HK-2 (cell line): ENCODE data around the gene RNF215.

Source experiments
- DNase-seq: peaks from one replicate; pipeline ENCODE4 v3.0.0-alpha.2; 2018; ENCODE audit not compliant: unreplicated experiment

The RNF215 gene

GRCh38 chr22:30386960-30387827, at the start of gene RNF215:
TSS of gene RNF215 (minus strand) at chr22:30387411. CDS start at chr22:30387313, 98 bp downstream.
- peak; percentile 79 for DNase-seq

DNA sequence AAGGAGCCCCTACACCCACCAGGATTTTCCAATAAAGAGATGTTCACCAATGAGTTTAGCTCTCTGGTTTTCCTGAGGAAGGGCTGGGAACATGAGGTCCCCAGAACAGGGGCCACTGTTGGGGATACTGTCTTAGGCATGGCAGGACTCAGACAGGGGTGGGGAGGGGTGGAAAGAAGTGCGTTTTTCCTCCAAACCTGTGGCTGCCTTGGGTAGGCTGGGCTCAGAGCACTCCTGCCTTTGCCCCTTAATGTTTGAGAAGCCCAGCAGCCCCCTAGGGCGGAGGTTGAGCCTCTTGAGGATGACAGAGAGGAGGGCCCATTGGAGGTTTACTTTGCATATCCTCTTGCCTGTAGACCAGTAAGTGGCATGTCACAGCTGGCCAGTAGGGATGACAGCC, 49.0 kb upstream of the RNF215 start:
- DNase-seq: no peak

DNA sequence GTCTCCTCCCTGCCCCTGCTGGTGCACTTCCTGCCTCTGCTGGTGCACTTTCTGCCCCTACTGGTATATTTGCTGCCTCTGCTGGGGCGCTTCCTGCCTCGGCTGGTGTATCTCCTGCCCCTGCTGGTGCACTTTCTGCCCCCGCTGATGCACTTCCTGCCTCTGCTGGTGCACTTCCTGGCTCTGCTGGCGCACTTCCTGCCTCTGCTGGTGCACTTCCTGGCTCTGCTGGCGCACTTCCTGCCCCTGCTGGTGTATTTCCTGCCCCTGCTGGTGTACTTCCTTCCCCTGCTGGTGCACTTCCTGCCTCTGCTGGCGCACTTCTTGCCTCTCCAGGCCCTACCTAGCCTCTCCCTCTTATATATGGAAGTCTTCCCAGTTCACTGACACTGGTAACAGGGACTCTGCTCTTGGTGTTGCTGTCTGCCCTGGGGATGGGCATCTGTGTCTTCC, 48.5 kb upstream of the RNF215 start:
- no peak for DNase-seq

GRCh38 chr22:30434843-30435242, 47.6 kb upstream of the RNF215 start:
- no peak for DNase-seq

DNA sequence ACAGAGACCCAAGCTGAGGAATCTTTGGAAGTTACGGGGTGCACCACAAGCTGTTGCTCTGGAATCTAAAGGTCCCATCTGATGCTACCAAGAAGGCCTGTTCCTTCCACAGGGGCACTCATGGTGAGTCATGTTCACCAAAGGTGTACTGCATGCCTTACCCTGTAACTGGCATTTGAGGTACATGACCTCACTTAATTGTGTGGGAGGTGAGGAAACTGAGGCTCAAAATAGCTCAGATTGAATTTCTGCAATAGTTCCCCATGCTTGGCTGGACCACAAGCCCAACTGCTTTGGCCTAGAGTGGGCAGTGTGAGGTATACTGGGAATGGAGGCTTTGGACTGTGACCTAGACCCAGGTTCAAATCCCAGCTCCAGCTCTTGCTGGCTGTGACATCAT, 46.6 kb upstream of the RNF215 start:
- DNase-seq: no peak

DNA sequence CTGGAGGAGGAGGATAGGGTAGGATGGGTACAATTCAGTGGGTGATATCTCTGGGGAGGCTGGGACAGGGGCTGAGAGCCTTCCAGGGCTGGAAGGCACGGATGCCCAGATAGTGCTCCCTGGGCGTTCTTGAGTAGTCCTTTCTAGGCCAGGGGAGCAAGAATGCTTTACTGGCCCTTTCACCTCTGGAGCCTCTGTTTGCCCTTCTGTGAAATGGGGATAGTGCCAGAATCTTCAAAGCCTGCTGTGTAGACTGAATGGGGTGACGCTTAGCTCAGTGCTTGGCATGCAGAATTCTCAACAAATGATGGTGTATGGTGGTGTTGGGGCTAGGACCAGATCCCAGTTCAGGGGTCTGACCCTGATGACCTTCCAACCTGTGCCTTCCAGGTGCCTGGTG, 46.0 kb upstream of the RNF215 start:
- no peak for DNase-seq

GRCh38 chr22:30432520-30432919, 45.3 kb upstream of the RNF215 start:
- no peak for DNase-seq

DNA sequence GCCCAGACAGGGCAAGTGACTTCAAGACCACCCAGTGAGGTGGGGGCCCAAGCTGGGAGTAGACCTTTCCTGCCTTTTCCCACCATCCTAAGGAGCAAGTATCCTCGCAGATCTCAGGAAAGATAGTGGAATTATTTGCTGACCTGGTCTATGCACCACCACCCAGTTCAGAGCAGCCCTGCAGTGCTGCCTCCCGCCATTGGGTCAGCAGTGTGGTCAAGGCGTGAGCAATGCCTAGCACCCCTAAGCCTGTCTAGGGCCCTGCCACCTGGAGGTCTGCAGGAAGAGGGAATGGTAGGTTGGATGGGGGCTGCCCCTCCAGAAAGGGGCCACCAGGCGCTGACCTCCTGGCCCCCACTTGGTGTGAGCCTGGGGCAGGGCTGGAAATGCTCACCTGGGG, 44.9 kb upstream of the RNF215 start:
- DNase-seq: no peak

DNA sequence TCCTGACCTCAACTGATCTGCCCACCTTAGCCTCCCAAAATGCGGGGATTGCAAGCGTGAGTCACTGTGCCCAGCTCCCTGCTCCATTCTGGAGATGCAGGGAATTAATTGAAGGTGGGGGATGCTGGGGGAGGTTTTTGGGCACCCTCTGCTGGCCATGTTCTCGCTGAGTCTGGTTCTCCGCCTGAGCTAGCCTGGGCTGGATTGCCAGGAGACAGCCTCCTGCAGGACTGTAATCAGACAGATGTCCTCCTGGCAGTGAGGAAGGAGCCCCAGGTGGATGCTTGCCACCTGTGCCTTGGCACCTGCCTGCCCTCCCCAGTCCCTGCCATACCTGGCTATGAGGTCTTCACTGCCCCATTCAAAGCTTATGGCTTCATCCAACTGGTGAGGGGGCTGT, 43.7 kb upstream of the RNF215 start:
- no peak for DNase-seq

DNA sequence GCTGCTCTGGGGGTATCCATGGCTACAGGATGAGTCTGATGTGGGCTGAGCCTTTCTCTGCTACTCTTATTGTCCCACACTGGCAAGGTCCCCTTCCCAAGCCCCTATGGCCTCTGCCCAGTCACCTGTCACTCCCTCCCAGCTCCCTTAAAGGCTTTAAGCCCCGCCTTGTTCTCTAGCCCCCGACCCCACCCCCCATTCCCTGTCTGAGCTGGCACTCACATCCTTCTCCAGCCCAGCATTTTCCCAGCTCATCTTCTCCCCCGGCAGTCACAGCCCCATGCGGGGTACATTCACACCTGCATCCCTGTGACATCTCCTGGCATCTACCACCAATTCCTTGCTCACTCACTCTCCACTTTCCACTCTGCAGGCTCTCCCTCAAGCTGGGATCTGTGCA, 42.7 kb upstream of the RNF215 start:
- DNase-seq: no peak

DNA sequence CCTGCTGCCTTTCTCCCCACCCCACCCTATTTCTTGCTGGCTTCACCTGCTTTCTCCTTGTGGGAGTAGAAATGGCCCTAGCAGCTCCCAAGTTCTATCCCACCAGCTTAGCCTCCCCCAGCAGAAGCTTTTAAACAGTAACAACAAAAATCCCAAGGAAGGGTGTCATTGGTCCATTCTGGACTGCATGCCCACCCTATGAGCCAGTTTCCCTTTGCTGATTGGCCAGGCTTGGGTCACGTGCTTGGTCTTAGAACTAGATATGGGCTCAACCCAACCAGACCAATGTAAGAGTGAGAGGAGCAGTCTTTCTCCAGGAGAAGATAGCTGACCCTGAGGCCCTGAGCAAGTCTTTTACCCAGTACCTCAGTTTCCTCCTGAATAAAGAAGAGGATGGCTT, 40.7 kb upstream of the RNF215 start:
- DNase-seq: no peak

DNA sequence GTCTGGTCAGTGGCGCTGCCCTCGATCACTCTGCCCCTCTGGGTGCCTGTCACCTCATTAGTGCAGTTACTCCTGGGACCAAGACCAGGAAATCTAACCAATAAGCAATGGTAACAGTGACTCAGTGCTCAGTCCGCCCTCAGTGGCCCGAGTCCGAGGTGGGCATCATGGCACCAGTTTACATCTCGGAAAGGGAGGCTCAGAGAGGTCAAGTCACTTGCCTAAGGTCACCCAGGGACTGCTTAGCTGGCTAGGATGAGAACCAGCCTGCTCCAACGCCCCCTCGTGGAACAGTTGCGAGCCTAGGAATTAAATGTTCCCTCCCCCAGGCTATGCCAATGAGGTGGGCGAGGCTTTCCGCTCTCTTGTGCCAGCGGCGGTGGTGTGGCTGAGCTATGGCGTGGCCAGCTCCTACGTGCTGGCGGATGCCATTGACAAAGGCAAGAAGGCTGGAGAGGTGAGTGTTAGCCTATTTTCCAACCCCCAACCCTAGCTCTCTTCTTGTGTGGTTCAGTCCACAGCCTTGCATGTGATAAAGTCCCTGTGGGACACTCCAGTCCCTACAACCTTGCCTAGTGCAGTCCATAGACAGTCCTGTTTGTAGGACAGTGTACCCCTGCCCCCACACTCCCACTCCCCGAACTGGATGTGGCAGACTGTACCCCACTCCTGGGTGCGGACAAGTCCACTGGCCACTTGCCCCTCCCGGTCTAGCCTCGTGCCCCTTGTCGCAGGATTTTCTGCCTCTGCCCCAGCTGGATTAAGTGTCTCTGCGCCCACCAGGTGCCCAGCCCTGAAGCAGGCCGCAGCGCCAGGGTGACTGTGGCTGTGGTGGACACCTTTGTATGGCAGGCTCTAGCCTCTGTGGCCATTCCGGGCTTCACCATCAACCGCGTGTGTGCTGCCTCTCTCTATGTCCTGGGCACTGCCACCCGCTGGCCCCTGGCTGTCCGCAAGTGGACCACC, 39.5 kb upstream of the RNF215 start:
- peak; percentile 69 for DNase-seq

DNA sequence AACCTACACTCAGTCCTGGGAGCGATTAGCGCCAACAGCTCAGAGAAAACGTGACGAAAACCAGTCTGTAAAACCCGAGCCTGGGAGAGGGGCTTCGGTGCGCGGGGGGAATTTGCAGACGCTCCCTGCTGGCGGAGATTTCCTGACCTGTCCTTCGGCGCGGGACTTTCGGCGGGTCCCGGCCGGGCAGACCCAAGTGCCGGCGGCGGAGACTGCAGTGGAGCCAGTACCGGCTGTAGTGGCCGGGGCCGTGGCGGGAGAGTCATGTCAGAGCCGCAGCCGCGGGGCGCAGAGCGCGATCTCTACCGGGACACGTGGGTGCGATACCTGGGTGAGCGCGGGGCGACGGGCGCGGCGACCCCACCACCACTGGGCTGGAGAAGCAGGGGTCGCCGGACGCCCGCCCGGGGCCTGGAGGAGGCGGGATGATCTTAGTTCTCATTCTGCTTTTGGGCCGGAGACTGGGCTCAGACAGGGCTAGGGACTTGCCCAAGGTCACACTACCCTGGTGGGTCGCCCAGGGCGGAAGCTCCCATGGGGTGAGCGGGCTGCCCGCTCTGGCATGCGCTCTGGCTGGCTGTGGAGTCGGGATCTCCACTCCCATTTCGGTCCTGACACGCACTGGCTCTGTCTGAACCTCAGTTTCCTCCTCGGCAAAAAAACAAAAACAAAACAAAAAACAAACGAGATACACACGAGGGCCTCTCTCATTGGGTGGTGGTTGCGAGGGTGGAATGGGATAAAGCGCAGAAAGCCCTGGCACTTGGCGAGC, 38.6 kb upstream of the RNF215 start, which contains the start of gene MTFP1:
Gene MTFP1, plus strand, starts transcription at position 153 of the 772 bp plus-strand sequence. Its CDS starts 112 bp downstream, at position 265.
- DNase-seq: peak; percentile 69

DNA sequence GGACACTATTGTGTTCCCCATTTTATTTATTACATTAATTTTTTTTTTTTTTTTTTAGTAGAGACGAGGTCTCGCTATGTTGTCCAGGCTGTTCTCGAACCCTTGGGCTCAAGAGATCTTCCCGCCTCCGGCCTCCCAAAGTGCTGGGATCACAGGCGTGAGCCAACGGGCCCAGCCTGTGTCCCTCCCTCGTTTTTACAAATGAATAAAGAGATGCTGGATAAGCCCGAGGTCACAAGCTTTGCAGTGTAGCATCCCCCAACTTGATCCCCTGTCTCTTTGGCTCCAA, 38.1 kb upstream of the RNF215 start:
- no peak for DNase-seq

DNA sequence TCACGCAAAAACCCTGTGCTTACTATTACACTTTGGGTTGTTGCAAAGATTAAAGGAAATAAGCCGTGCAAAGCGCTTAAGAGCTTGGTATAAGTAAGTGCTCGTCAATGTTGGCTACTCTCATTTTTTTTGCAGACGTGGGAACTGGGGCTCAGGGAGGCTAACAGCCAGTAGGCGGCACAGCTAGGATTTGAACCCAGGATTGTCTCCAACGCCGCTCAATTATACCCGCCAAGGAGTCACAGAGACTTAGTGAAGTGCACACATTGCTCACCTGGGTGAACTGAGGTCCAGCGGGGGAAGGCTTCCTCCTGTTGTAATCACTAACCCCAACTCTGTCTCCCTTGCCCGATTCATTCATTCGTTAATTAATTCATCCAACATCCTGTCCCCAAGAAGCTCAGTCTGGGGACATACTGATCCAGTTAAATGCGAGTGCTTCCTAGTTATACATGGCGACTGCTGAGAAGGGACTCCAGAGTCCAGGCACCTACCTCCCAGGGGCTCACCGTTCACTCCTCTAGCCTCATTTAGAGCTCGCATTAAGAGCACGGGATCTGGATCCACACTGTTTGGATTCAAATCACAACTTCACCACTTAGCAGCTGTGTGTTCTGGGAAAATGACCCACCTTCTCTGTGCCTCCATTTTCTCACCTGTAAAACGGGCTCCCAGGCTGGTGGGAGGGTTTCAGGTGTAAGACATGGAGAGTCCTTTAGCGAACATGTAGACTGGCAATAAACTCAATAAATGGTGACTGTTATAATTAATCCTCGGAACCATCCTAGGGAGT, 37.5 kb upstream of the RNF215 start:
- DNase-seq: peak; percentile 49

DNA sequence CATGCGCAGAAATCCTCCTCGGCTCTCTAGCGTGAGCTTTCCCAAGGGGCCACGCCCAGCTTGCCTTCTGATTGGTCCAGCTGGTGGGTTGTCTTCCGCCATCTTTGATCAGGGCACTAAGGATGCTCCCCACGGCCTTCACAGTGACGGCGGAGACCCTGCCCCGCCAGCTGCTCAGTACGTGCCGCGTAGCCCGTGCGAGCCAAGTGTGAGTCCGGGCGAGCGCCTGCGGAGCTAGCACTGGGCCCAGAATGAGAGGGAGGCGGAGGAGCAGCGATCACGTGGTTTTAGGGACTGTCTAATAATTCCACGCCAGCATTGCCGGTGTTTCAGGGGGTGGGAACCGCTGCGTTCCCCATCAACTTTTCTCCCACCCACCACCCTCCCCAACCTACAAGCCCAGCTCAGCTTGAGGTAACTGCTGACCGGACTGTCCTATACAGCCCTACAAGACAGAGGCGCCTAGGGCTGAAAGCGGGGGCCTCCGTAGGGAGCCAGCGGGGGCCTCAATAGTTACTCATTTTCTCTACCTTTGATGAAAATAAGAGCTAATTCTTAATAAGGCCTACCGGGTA, 36.8 kb upstream of the RNF215 start:
- peak; percentile 98 for DNase-seq

GRCh38 chr22:30423301-30423958, 36.2 kb upstream of the RNF215 start:
- peak; percentile 79 for DNase-seq

DNA sequence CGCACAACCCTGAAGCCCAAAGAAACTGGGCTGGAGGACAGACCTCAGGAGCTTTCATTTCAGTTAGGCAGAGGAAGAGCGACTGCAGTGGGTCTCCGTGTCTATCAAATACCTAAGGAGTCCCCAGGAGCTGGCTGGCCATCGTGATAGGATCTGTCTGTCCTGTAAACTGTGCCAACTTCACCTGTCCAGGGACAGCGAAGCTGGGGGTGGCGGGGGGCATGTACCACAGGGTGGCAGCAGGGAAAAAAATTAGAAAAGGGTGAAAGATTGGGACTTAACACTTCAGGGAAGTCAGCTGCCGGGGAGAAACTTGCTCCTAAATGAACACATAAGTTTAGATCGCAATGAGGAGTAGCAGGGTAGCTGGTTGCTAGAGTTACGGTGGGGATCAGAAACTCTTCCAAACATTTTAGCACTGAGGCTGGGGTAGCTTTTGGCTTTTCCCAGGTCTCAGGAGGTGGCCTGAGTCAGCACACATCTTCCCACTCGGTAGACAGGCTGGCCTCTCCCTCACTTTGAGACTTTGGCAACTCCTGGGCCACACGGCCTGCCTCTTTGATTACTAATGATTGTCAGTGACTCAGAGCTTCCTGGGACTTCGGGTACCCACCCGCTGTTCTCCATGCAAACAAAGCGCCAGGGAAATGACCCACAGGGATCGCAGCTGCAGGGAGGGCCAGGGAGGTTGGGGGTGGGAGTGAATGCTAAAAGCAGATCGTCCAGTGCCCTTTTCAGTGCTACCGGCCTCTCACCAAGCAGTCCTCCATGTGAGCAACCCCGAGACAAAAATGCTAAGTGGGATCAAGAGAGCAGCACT, 35.5 kb upstream of the RNF215 start:
- DNase-seq: peak; percentile 86
